Subcutaneous abdominal adipose tissue (tissue), 5 donors: ENCODE results near the gene EYA2.

ENCODE experiments used
- H3K27ac ChIP-seq: one replicate; pipeline ENCODE4 v1.7.0; 2013; ENCODE audit warnings: low read depth, mild to moderate bottlenecking, inconsistent platforms, low read length, moderate library complexity
- H3K27me3 ChIP-seq, 5 donors: one replicate each; pipeline ENCODE4 v1.7.0; 2013; ENCODE audit warnings: low read length in 5 of 5, inconsistent platforms in 1 of 5; ENCODE audit not compliant: control insufficient read depth in 5 of 5, insufficient read depth in 4 of 5
- H3K36me3 ChIP-seq, 5 donors: one replicate each; pipeline ENCODE4 v1.7.0; 2013; ENCODE audit warnings: low read length in 5 of 5; ENCODE audit not compliant: control insufficient read depth in 5 of 5, insufficient read depth in 5 of 5
- H3K4me1 ChIP-seq, 5 donors: one replicate each; pipeline ENCODE4 v1.7.0; 2013; ENCODE audit warnings: low read length in 5 of 5, mild to moderate bottlenecking in 3 of 5, moderate library complexity in 1 of 5; ENCODE audit not compliant: control insufficient read depth in 5 of 5, insufficient read depth in 5 of 5
- H3K4me3 ChIP-seq, 5 donors: one replicate each; pipeline ENCODE4 v1.7.0; 2013; ENCODE audit warnings: low read length in 5 of 5, low read depth in 1 of 5
- H3K9ac ChIP-seq, 5 donors: one replicate each; pipeline ENCODE4 v1.7.0; 2013; ENCODE audit warnings: low read length in 5 of 5, mild to moderate bottlenecking in 4 of 5, moderate library complexity in 3 of 5
- H3K9me3 ChIP-seq, 5 donors: one replicate each; pipeline ENCODE4 v1.7.0; 2013; ENCODE audit warnings: low read length in 5 of 5; ENCODE audit not compliant: control insufficient read depth in 5 of 5
- donor health status: healthy.
- donor health status: healthy.
- donor health status: healthy.
- donor health status: healthy.
- donor health status: healthy.

EYA2 gene

GRCh38 chr20:46936415-46937156, 41.9 kb downstream of the EYA2 start:
- H3K4me1 ChIP-seq = peaks cover 0 to 33% (median 25%) of the 10 kb centered on the region in 5 donors
- no peaks in the 10 kb centered on the region for H3K36me3 ChIP-seq
- no peaks in the 10 kb centered on the region for H3K27me3 ChIP-seq
- H3K27ac ChIP-seq = no peak overlapping the region
- no peak overlapping the region for H3K9ac ChIP-seq
- H3K4me3 ChIP-seq = no peak overlapping the region
- no peaks in the 10 kb centered on the region for H3K9me3 ChIP-seq

- Histone ChIP-seq H3K9me3 (no peaks in the 10 kb centered on the region), H3K9ac (no peak overlapping the region), H3K36me3 (no peaks in the 10 kb centered on the region), H3K4me3 (no peak overlapping the region), H3K27ac (no peak overlapping the region), H3K4me1 (peaks cover 0 to 27% (median 19%) of the 10 kb centered on the region in 5 donors), H3K27me3 (no peaks in the 10 kb centered on the region)
Measured at GRCh38 chr20:46937157-46937523, 42.5 kb downstream of the EYA2 start.

GRCh38 chr20:46937533-46938226, 43.0 kb downstream of the EYA2 start:
- no peaks in the 10 kb centered on the region for H3K9me3 ChIP-seq
- peaks cover 0 to 25% (median 15%) of the 10 kb centered on the region in 5 donors for H3K4me1 ChIP-seq
- no peak overlapping the region for H3K9ac ChIP-seq
- H3K27me3 ChIP-seq = no peaks in the 10 kb centered on the region
- no peak overlapping the region for H3K4me3 ChIP-seq
- H3K27ac ChIP-seq = no peak overlapping the region
- no peaks in the 10 kb centered on the region for H3K36me3 ChIP-seq

GRCh38 chr20:46938434-46938833, 43.8 kb downstream of the EYA2 start:
- H3K9me3 ChIP-seq = no peaks in the 10 kb centered on the region
- H3K27me3 ChIP-seq = no peaks in the 10 kb centered on the region
- no peak overlapping the region for H3K27ac ChIP-seq
- H3K4me1 ChIP-seq = peaks cover 0 to 25% (median 15%) of the 10 kb centered on the region in 5 donors
- no peak overlapping the region for H3K4me3 ChIP-seq
- no peak overlapping the region for H3K9ac ChIP-seq
- H3K36me3 ChIP-seq = no peaks in the 10 kb centered on the region

GRCh38 chr20:46939031-46939965, 44.7 kb downstream of the EYA2 start:
- Histone ChIP-seq H3K9me3 (no peaks in the 10 kb centered on the region), H3K27ac (no peak overlapping the region), H3K27me3 (no peaks in the 10 kb centered on the region), H3K9ac (no peak overlapping the region), H3K36me3 (no peaks in the 10 kb centered on the region), H3K4me3 (no peak overlapping the region), H3K4me1 (peaks cover 0 to 25% (median 15%) of the 10 kb centered on the region in 5 donors)

- Histone ChIP-seq H3K27me3 (no peaks in the 10 kb centered on the region), H3K4me3 (no peak overlapping the region), H3K27ac (no peak overlapping the region), H3K9me3 (no peaks in the 10 kb centered on the region), H3K36me3 (no peaks in the 10 kb centered on the region), H3K9ac (no peak overlapping the region), H3K4me1 (peaks cover 0 to 25% (median 16%) of the 10 kb centered on the region in 5 donors)
Measured at GRCh38 chr20:46940616-46941015, 46.0 kb downstream of the EYA2 start.

GRCh38 chr20:46941404-46941803, 46.8 kb downstream of the EYA2 start:
- no peak overlapping the region for H3K9ac ChIP-seq
- no peaks in the 10 kb centered on the region for H3K36me3 ChIP-seq
- H3K27me3 ChIP-seq = no peaks in the 10 kb centered on the region
- no peak overlapping the region for H3K4me3 ChIP-seq
- H3K9me3 ChIP-seq = no peaks in the 10 kb centered on the region
- peaks cover 0 to 23% (median 17%) of the 10 kb centered on the region in 5 donors for H3K4me1 ChIP-seq
- no peak overlapping the region for H3K27ac ChIP-seq

- H3K4me1 ChIP-seq = peaks cover 0 to 12% (median 5%) of the 10 kb centered on the region in 5 donors
- no peak overlapping the region for H3K9ac ChIP-seq
- no peaks in the 10 kb centered on the region for H3K36me3 ChIP-seq
- no peaks in the 10 kb centered on the region for H3K9me3 ChIP-seq
- no peak overlapping the region for H3K27ac ChIP-seq
- H3K27me3 ChIP-seq = no peaks in the 10 kb centered on the region
- H3K4me3 ChIP-seq = no peak overlapping the region
Measured at GRCh38 chr20:46943861-46944591, 49.4 kb downstream of the EYA2 start.

- H3K4me1 ChIP-seq = peaks cover 0 to 12% (median 5%) of the 10 kb centered on the region in 5 donors
- no peak overlapping the region for H3K9ac ChIP-seq
- no peaks in the 10 kb centered on the region for H3K27me3 ChIP-seq
- H3K27ac ChIP-seq = no peak overlapping the region
- no peaks in the 10 kb centered on the region for H3K9me3 ChIP-seq
- no peaks in the 10 kb centered on the region for H3K36me3 ChIP-seq
- no peak overlapping the region for H3K4me3 ChIP-seq
Measured at GRCh38 chr20:46945465-46945864, 50.8 kb downstream of the EYA2 start.
